SK-N-SH (cell line): ENCODE data around the gene SPEF2. TPM values are rescaled to one million over a fixed set of nuclear protein-coding genes. Genes with fewer than 3 reads are reported as not detected.

Experiments used
- CTCF ChIA-PET: fragments of 300-600, 350-600 bp; formaldehyde crosslinking; extraction: SDS; loops from one replicate; lab custom pipeline; 2021; lab: Yijun Ruan, JAX
- POLR2A ChIA-PET: fragments of 350-600 bp; sonication (Branson Sonifier 250); formaldehyde crosslinking; extraction: SDS; loops from one replicate; lab custom pipeline; 2020; ENCODE audit warnings: antibody characterized with exemption, inconsistent platforms; lab: Yijun Ruan, JAX
- DNase-seq: peaks from one replicate; pipeline ENCODE4 v3.0.0; 2012
- H2AFZ ChIP-seq: fragments of 200-600 bp; sonication (generic); 2 replicates; pipeline ENCODE4 v1.8.1; 2016; ENCODE audit warnings: antibody characterized with exemption, mild to moderate bottlenecking, low read depth
- H3F3A ChIP-seq: fragments of 200-600 bp; sonication (generic); replicated peaks from 2 replicates; pipeline ENCODE3; 2016; ENCODE audit warnings: antibody characterized with exemption, mild to moderate bottlenecking; ENCODE audit not compliant: insufficient read depth
- H3K27ac ChIP-seq, 2 experiments: fragments of 200-500 bp in 1 of 2; fragments of 200-600 bp in 1 of 2; sonication (Bioruptor generic) in 1 of 2; sonication (generic), shearing (Covaris generic) in 1 of 2; 2 replicates each; pipeline versions ENCODE4 v1.5.1 to v1.6.1; 2014 to 2016; ENCODE audit warnings: low read depth in 2 of 2, inconsistent platforms in 1 of 2, low read length in 1 of 2, mild to moderate bottlenecking in 1 of 2, mixed read lengths in 1 of 2
- H3K27me3 ChIP-seq: fragments of 200-600 bp; sonication (generic), shearing (Covaris generic); 2 replicates; pipeline ENCODE4 v1.6.1; 2016; ENCODE audit warnings: mixed run types; ENCODE audit not compliant: insufficient read depth
- H3K36me3 ChIP-seq, 2 experiments: fragments of 200-500 bp in 1 of 2; fragments of 200-600 bp in 1 of 2; sonication (Bioruptor generic) in 1 of 2; sonication (generic) in 1 of 2; replicated peaks in 1 of 2; 2 replicates each; pipeline versions ENCODE3 to v1.5.1; 2014 to 2016; ENCODE audit warnings: low read length in 1 of 2, mild to moderate bottlenecking in 1 of 2; ENCODE audit not compliant: insufficient read depth in 2 of 2, control insufficient read depth in 1 of 2
- H3K4me1 ChIP-seq, 2 experiments: fragments of 200-500 bp in 1 of 2; fragments of 200-600 bp in 1 of 2; sonication (Bioruptor generic) in 1 of 2; sonication (generic), shearing (Covaris generic) in 1 of 2; 2 replicates each; pipeline versions ENCODE4 v1.5.1 to v1.6.1; 2014 to 2016; ENCODE audit warnings: low read depth in 1 of 2, low read length in 1 of 2, mixed run types in 1 of 2; ENCODE audit not compliant: insufficient read depth in 2 of 2, control insufficient read depth in 1 of 2
- H3K4me2 ChIP-seq: fragments of 200-600 bp; sonication (generic), shearing (Covaris generic); 2 replicates; pipeline ENCODE4 v1.6.1; 2017; ENCODE audit warnings: mixed run types
- H3K4me3 ChIP-seq, 2 experiments: fragments of 200-500 bp in 1 of 2; fragments of 200-600 bp in 1 of 2; sonication (Bioruptor generic) in 1 of 2; sonication (generic), shearing (Covaris generic) in 1 of 2; 2 replicates each; pipeline versions ENCODE4 v1.5.1 to v1.8.1; 2014 to 2016; ENCODE audit warnings: low read depth in 2 of 2, inconsistent platforms in 1 of 2, low read length in 1 of 2, mild to moderate bottlenecking in 1 of 2, mixed read lengths in 1 of 2, moderate library complexity in 1 of 2
- H3K79me2 ChIP-seq: fragments of 200-600 bp; sonication (generic); 2 replicates; pipeline ENCODE4 v1.8.1; 2017; ENCODE audit warnings: mild to moderate bottlenecking; ENCODE audit not compliant: insufficient read depth
- H3K9ac ChIP-seq: fragments of 200-600 bp; sonication (generic); 2 replicates; pipeline ENCODE4 v1.6.1; 2017; ENCODE audit warnings: mixed run types
- H3K9me2 ChIP-seq: fragments of 200-600 bp; sonication (generic); 2 replicates; pipeline ENCODE4 v1.6.1; 2017; ENCODE audit warnings: mixed run types
- H3K9me3 ChIP-seq: fragments of 200-600 bp; sonication (generic); 2 replicates; pipeline ENCODE4 v1.6.1; 2017; ENCODE audit warnings: mixed run types, mild to moderate bottlenecking, moderate library complexity
- H4K20me1 ChIP-seq: fragments of 200-600 bp; sonication (generic); 2 replicates; pipeline ENCODE4 v1.6.1; 2017; ENCODE audit warnings: mild to moderate bottlenecking, mixed run types; ENCODE audit not compliant: insufficient read depth
- ELF1 ChIP-seq: IDR thresholded peaks from 2 replicates; pipeline ENCODE4 v1.4.0; 2012
- EP300 ChIP-seq, 2 experiments: IDR thresholded peaks; 2 replicates each; pipeline versions ENCODE4 v1.4.0 to v1.6.1; 2012; ENCODE audit warnings: borderline replicate concordance in 1 of 2, low read depth in 1 of 2, low read length in 1 of 2
- FOXJ3 ChIP-seq: sonication (generic); formaldehyde crosslinking; IDR thresholded peaks from 2 replicates; pipeline ENCODE4 v1.5.1; 2020; ENCODE audit warnings: mild to moderate bottlenecking, missing genetic modification reagents
- GABPA ChIP-seq: IDR thresholded peaks from 2 replicates; pipeline ENCODE4 v1.4.0; 2012; ENCODE audit warnings: low read depth, mild to moderate bottlenecking
- GATA2 ChIP-seq: sonication (generic); formaldehyde crosslinking; IDR thresholded peaks from 2 replicates; pipeline ENCODE4 v1.5.0; 2020; ENCODE audit warnings: mild to moderate bottlenecking, missing genetic modification reagents
- MXI1 ChIP-seq: IDR thresholded peaks from 2 replicates; pipeline ENCODE4 v1.6.1; 2012; ENCODE audit warnings: mild to moderate bottlenecking, low read depth, low read length, improper control_type of control experiment
- RAD21 ChIP-seq: IDR thresholded peaks from 2 replicates; pipeline ENCODE4 v1.6.1; 2012; ENCODE audit warnings: mild to moderate bottlenecking, low read length
- RCOR1 ChIP-seq: fragments of 150-350 bp; IDR thresholded peaks from 2 replicates; pipeline ENCODE4 v1.6.1; 2017; ENCODE audit warnings: antibody characterized with exemption, low read length
- RFX5 ChIP-seq: IDR thresholded peaks from 2 replicates; pipeline ENCODE4 v1.6.1; 2012; ENCODE audit warnings: mild to moderate bottlenecking, improper control_type of control experiment, low read length
- RXRA ChIP-seq: IDR thresholded peaks from 2 replicates; pipeline ENCODE4 v1.4.0; 2012; ENCODE audit warnings: low read depth, mild to moderate bottlenecking, borderline replicate concordance
- SIN3A ChIP-seq: IDR thresholded peaks from 2 replicates; pipeline ENCODE4 v1.6.1; 2012; ENCODE audit warnings: low read depth, mild to moderate bottlenecking, low read length, moderate library complexity, borderline replicate concordance
- SMC3 ChIP-seq: IDR thresholded peaks from 2 replicates; pipeline ENCODE4 v1.6.1; 2012; ENCODE audit warnings: low read depth, low read length, improper control_type of control experiment
- TAF1 ChIP-seq: IDR thresholded peaks from 2 replicates; pipeline ENCODE4 v1.6.1; 2012; ENCODE audit warnings: low read depth, mild to moderate bottlenecking, low read length, moderate library complexity, borderline replicate concordance
- TCF12 ChIP-seq: IDR thresholded peaks from 2 replicates; pipeline ENCODE4 v1.4.0; 2012
- TEAD4 ChIP-seq: IDR thresholded peaks from 2 replicates; pipeline ENCODE4 v1.4.0; 2012; ENCODE audit warnings: mild to moderate bottlenecking, borderline replicate concordance; ENCODE audit not compliant: insufficient read depth
- WGBS: methylation state at CpG from one replicate; pipeline ENCODE4 v1.1.6; 2017; ENCODE audit warnings: low lambda C conversion rate; 5-methylcytosine and 5-hydroxymethylcytosine counted together
- polyA plus RNA-seq, 3 experiments: library from polyadenylated mRNA; depleted of rRNA; stranded (reverse); fragments of >200 nt; gene quantifications; 2 replicates each; pipeline ENCODE4 v1.2.3, GENCODE V29; 2012
- TF ChIP-seq, protein P1 (sequence below): IDR thresholded peaks from 2 replicates; pipeline ENCODE4 v1.6.1; 2012; ENCODE audit warnings: mild to moderate bottlenecking, low read depth, low read length, moderate library complexity
- TF ChIP-seq, protein P2 (sequence below): IDR thresholded peaks from 2 replicates; pipeline ENCODE4 v1.4.0; 2012; ENCODE audit warnings: low read depth
- TF ChIP-seq, protein P3 (sequence below): fragments of 200-600 bp; sonication (generic); IDR thresholded peaks from 2 replicates; pipeline ENCODE4 v1.6.1; 2017; ENCODE audit warnings: antibody characterized with exemption, mild to moderate bottlenecking, moderate library complexity
- TF ChIP-seq, protein P4 (sequence below): IDR thresholded peaks from 2 replicates; pipeline ENCODE4 v1.4.0; 2012; ENCODE audit warnings: low read depth, borderline replicate concordance
- TF ChIP-seq, protein P5 (sequence below): IDR thresholded peaks from 2 replicates; pipeline ENCODE4; 2012

Gene SPEF2
- polyA plus RNA-seq, 1 of the 3 experiments (the other 2 are of a cell fraction): 1.6 TPM

DNA sequence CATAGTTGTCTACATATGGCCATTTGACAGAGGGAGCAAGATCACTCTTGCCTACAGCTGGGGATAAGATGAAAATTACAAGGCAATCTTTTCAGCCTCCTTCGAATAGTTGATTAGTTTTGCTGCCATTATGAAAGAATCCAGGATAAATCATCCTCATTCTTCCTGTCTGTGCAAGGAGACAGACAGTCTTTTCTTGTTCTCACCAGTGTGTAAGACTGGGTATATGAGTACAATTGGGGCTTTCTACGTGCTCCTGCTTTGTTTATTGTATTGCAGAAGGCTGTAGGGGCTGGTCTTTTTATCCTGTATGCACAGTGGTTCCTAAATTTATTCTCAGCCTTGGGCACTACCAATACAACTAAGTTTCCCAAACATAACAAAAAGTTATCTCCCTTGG lies 76.8 kb downstream of the SPEF2 start:
- Histone ChIP-seq H3K4me2 (no peak overlapping the region), H3K36me3 (no peaks in the 10 kb centered on the region), H3F3A (no peaks in the 10 kb centered on the region), H3K9ac (no peak overlapping the region), H3K9me3 (no peaks in the 10 kb centered on the region), H3K27ac (no peak overlapping the region), H3K4me3 (no peak overlapping the region), H3K27me3 (no peaks in the 10 kb centered on the region), H4K20me1 (no peaks in the 10 kb centered on the region), H3K4me1 (no peaks in the 10 kb centered on the region), H3K79me2 (no peaks in the 10 kb centered on the region), H3K9me2 (no peaks in the 10 kb centered on the region), H2AFZ (no peak overlapping the region; the same call in 1 of the 2 replicates)
- ChIA-PET CTCF (interaction anchor here (1.3 kb wide), 1 partner anchor 84 kb away, joined by 4 read pairs; no protein-coding TSS in a partner anchor), POLR2A (no interaction called here)
- DNase-seq: no peak
- WGBS: 7% methylated on average over 2 of the region's 2 CpGs
- TF ChIP-seq, protein P1, sequence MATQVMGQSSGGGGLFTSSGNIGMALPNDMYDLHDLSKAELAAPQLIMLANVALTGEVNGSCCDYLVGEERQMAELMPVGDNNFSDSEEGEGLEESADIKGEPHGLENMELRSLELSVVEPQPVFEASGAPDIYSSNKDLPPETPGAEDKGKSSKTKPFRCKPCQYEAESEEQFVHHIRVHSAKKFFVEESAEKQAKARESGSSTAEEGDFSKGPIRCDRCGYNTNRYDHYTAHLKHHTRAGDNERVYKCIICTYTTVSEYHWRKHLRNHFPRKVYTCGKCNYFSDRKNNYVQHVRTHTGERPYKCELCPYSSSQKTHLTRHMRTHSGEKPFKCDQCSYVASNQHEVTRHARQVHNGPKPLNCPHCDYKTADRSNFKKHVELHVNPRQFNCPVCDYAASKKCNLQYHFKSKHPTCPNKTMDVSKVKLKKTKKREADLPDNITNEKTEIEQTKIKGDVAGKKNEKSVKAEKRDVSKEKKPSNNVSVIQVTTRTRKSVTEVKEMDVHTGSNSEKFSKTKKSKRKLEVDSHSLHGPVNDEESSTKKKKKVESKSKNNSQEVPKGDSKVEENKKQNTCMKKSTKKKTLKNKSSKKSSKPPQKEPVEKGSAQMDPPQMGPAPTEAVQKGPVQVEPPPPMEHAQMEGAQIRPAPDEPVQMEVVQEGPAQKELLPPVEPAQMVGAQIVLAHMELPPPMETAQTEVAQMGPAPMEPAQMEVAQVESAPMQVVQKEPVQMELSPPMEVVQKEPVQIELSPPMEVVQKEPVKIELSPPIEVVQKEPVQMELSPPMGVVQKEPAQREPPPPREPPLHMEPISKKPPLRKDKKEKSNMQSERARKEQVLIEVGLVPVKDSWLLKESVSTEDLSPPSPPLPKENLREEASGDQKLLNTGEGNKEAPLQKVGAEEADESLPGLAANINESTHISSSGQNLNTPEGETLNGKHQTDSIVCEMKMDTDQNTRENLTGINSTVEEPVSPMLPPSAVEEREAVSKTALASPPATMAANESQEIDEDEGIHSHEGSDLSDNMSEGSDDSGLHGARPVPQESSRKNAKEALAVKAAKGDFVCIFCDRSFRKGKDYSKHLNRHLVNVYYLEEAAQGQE: no peak
- TF ChIP-seq FOXJ3 (no peak), RAD21 (no peak), SMC3 (no peak), RFX5 (no peak), GATA2 (no peak), TAF1 (no peak), RXRA (no peak), MXI1 (no peak), SIN3A (no peak), TCF12 (no peak), EP300 (IDR thresholded peaks at IDR 0.05; ENCODE audit: borderline replicate concordance in 1 of 2, low read depth in 1 of 2, low read length in 1 of 2) (no peak), ELF1 (no peak), GABPA (no peak), TEAD4 (no peak), RCOR1 (no peak)
- TF ChIP-seq, protein P2, sequence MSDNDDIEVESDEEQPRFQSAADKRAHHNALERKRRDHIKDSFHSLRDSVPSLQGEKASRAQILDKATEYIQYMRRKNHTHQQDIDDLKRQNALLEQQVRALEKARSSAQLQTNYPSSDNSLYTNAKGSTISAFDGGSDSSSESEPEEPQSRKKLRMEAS: no peak
- TF ChIP-seq, protein P3, sequence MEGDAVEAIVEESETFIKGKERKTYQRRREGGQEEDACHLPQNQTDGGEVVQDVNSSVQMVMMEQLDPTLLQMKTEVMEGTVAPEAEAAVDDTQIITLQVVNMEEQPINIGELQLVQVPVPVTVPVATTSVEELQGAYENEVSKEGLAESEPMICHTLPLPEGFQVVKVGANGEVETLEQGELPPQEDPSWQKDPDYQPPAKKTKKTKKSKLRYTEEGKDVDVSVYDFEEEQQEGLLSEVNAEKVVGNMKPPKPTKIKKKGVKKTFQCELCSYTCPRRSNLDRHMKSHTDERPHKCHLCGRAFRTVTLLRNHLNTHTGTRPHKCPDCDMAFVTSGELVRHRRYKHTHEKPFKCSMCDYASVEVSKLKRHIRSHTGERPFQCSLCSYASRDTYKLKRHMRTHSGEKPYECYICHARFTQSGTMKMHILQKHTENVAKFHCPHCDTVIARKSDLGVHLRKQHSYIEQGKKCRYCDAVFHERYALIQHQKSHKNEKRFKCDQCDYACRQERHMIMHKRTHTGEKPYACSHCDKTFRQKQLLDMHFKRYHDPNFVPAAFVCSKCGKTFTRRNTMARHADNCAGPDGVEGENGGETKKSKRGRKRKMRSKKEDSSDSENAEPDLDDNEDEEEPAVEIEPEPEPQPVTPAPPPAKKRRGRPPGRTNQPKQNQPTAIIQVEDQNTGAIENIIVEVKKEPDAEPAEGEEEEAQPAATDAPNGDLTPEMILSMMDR: no peak
- TF ChIP-seq, protein P4, sequence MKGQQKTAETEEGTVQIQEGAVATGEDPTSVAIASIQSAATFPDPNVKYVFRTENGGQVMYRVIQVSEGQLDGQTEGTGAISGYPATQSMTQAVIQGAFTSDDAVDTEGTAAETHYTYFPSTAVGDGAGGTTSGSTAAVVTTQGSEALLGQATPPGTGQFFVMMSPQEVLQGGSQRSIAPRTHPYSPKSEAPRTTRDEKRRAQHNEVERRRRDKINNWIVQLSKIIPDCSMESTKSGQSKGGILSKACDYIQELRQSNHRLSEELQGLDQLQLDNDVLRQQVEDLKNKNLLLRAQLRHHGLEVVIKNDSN: no peak
- TF ChIP-seq, protein P5, sequence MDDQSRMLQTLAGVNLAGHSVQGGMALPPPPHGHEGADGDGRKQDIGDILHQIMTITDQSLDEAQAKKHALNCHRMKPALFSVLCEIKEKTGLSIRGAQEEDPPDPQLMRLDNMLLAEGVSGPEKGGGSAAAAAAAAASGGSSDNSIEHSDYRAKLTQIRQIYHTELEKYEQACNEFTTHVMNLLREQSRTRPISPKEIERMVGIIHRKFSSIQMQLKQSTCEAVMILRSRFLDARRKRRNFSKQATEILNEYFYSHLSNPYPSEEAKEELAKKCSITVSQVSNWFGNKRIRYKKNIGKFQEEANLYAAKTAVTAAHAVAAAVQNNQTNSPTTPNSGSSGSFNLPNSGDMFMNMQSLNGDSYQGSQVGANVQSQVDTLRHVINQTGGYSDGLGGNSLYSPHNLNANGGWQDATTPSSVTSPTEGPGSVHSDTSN: no peak
